Mammary epithelial cell (primary cell): ENCODE data around the gene HSPA5.

Source experiments
- EZH2 ChIP-seq: IDR thresholded peaks from 2 replicates; pipeline ENCODE4 v1.6.1; 2012; ENCODE audit warnings: low read length, inconsistent platforms, borderline replicate concordance
- TF ChIP-seq, protein P1 (sequence below), 2 donors: IDR thresholded peaks in 1 of 2; conservative IDR thresholded peaks in 1 of 2; 2 replicates each; pipeline ENCODE4 v1.5.1; 2011 to 2012; ENCODE audit warnings: inconsistent platforms in 2 of 2, low read length in 2 of 2, mild to moderate bottlenecking in 2 of 2, control low read depth in 1 of 2, low read depth in 1 of 2; ENCODE audit not compliant: insufficient read depth in 1 of 2; ENCODE audit errors: extremely low read depth in 1 of 2

DNA sequence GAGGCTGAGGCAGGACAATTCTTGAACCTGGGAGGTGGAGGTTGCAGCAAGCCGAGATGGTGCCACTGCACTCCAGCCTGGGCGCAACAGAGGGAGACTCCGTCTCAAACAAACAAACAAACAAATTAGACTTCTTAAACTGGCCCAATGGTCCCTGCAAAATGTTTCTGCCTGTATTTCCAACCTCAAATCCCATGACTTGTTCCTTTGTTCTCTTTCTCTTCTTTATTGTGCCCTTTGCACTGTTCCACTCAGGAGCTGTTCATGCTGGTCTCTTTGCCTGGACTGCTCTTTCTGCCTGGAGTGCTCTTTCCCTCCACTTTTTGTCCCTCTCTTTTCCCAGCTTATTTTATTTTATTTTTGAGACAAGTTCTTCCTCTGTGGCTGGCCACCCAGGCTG is 36.7 kb downstream of the HSPA5 start:
- TF ChIP-seq, protein P1, sequence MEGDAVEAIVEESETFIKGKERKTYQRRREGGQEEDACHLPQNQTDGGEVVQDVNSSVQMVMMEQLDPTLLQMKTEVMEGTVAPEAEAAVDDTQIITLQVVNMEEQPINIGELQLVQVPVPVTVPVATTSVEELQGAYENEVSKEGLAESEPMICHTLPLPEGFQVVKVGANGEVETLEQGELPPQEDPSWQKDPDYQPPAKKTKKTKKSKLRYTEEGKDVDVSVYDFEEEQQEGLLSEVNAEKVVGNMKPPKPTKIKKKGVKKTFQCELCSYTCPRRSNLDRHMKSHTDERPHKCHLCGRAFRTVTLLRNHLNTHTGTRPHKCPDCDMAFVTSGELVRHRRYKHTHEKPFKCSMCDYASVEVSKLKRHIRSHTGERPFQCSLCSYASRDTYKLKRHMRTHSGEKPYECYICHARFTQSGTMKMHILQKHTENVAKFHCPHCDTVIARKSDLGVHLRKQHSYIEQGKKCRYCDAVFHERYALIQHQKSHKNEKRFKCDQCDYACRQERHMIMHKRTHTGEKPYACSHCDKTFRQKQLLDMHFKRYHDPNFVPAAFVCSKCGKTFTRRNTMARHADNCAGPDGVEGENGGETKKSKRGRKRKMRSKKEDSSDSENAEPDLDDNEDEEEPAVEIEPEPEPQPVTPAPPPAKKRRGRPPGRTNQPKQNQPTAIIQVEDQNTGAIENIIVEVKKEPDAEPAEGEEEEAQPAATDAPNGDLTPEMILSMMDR (conservative IDR thresholded peaks at IDR 0.05 in 1 of 2, IDR thresholded peaks at IDR 0.05 in 1 of 2; ENCODE audit: extremely low read depth in 1 of 2, insufficient read depth in 1 of 2, low read depth in 1 of 2, low read length in 2 of 2) = no peak
- no peak for TF ChIP-seq EZH2
